T1000 (cell line): Measurements from ENCODE around the gene SLC5A11.
"Not testable (repeated sequence)": the region's sequence is repeated elsewhere in the genome, so short reads cannot be mapped to it uniquely, and the experiment has no call there.

ENCODE experiments used
- DNase-seq: peaks from one replicate; lab custom pipeline; 2025; ENCODE audit warnings: mixed read lengths; lab: John Stamatoyannopoulos, UW

The SLC5A11 gene

GRCh38 chr16:24845726-24846547 is at the start of gene SLC5A11:
Gene SLC5A11 (plus strand): TSS chr16:24845963. CDS start chr16:24858644, 12,681 bp downstream.
- DNase-seq = no peak

GRCh38 chr16:24800586-24800985 is 45.2 kb upstream of the SLC5A11 start:
- no peak for DNase-seq

- no peak for DNase-seq
Measured at GRCh38 chr16:24801761-24802302, 43.9 kb upstream of the SLC5A11 start.

- no peak for DNase-seq
Measured at GRCh38 chr16:24805484-24805883, 40.3 kb upstream of the SLC5A11 start.

- no peak for DNase-seq
Measured at GRCh38 chr16:24807301-24807700, 38.5 kb upstream of the SLC5A11 start.

- DNase-seq = no peak
Measured at GRCh38 chr16:24810951-24811843, 34.6 kb upstream of the SLC5A11 start.

- not testable (repeated sequence) for DNase-seq
Measured at GRCh38 chr16:24812813-24813212, 33.0 kb upstream of the SLC5A11 start.

GRCh38 chr16:24815021-24815420 is 30.7 kb upstream of the SLC5A11 start:
- DNase-seq = no peak

- DNase-seq = no peak
Measured at GRCh38 chr16:24816688-24817087, 29.1 kb upstream of the SLC5A11 start.

GRCh38 chr16:24819462-24820040 is 26.2 kb upstream of the SLC5A11 start:
- DNase-seq = no peak

GRCh38 chr16:24820522-24820921 is 25.2 kb upstream of the SLC5A11 start:
- DNase-seq = no peak

GRCh38 chr16:24821129-24821528 is 24.6 kb upstream of the SLC5A11 start:
- DNase-seq = no peak

- no peak for DNase-seq
Measured at GRCh38 chr16:24822542-24822941, 23.2 kb upstream of the SLC5A11 start.

- DNase-seq = no peak
Measured at GRCh38 chr16:24822974-24823373, 22.8 kb upstream of the SLC5A11 start.

GRCh38 chr16:24825696-24826095 is 20.1 kb upstream of the SLC5A11 start:
- DNase-seq = no peak

- no peak for DNase-seq
Measured at GRCh38 chr16:24826096-24826690, 19.6 kb upstream of the SLC5A11 start.

- no peak for DNase-seq
Measured at GRCh38 chr16:24826817-24827566, 18.8 kb upstream of the SLC5A11 start.

GRCh38 chr16:24829153-24829552 is 16.6 kb upstream of the SLC5A11 start:
- no peak for DNase-seq

- DNase-seq = no peak
Measured at GRCh38 chr16:24833352-24833751, 12.4 kb upstream of the SLC5A11 start.

- DNase-seq = no peak
Measured at GRCh38 chr16:24834459-24835335, 11.1 kb upstream of the SLC5A11 start.
